T-cell (primary cell): ENCODE data around the gene NKX2-3. TPM values are rescaled to one million over a fixed set of nuclear protein-coding genes. Genes with fewer than 3 reads are reported as not detected.

Experiments used
- ATAC-seq, 4 experiments: fragments of 200-7000 bp in 3 of 4; fragments of 150-1000 bp in 1 of 4; cut with Tn5 transposase; replicated peaks in 1 of 4; 1 replicate in 3 of 4; 2 replicates in 1 of 4; pipeline ENCODE4 v1.10.0; 2021; ENCODE audit warnings: moderate library complexity in 3 of 4, mild to moderate bottlenecking in 2 of 4, moderate number of reproducible peaks in 1 of 4
- CTCF ChIA-PET, 2 donors: fragments of 300-600 bp; sonication (Branson Sonifier 250); formaldehyde crosslinking; loops; one replicate each; lab custom pipeline; 2022; ENCODE audit warnings: antibody characterized with exemption in 2 of 2; lab: Charles Lee
- POLR2A ChIA-PET, 2 donors: fragments of 300-600 bp; sonication (Branson Sonifier 250); formaldehyde crosslinking; loops; one replicate each; lab custom pipeline; 2022; ENCODE audit warnings: antibody characterized with exemption in 2 of 2; lab: Charles Lee
- DNase-seq, 35 experiments: peaks; one replicate each; pipeline versions ENCODE4 v3.0.0 to v3.0.0-alpha.2; 2013 to 2023
- H3K27ac ChIP-seq: one replicate; pipeline ENCODE4 v1.5.1; 2013; ENCODE audit warnings: low read length
- H3K27me3 ChIP-seq, 2 experiments: replicated peaks in 1 of 2; 1 replicate in 1 of 2; 2 replicates in 1 of 2; pipeline versions ENCODE4 v1.6.1 to v1.7.0; 2013; ENCODE audit warnings: low read length in 1 of 2, mixed read lengths in 1 of 2; ENCODE audit not compliant: control insufficient read depth in 2 of 2, insufficient read depth in 2 of 2; ENCODE audit errors: extremely low read depth in 1 of 2
- H3K36me3 ChIP-seq, 2 donors: 1 replicate in 1 of 2; 2 replicates in 1 of 2; pipeline versions ENCODE4 v1.6.1 to v1.7.0; 2013; ENCODE audit warnings: low read length in 1 of 2; ENCODE audit not compliant: control insufficient read depth in 2 of 2, insufficient read depth in 1 of 2; ENCODE audit errors: extremely low read depth in 1 of 2
- H3K4me1 ChIP-seq, 2 experiments: 1 replicate in 1 of 2; 2 replicates in 1 of 2; pipeline versions ENCODE4 v1.6.1 to v1.7.0; 2013; ENCODE audit warnings: low read length in 2 of 2, mixed read lengths in 1 of 2; ENCODE audit not compliant: insufficient read depth in 2 of 2, control insufficient read depth in 1 of 2; ENCODE audit errors: extremely low read depth in 1 of 2
- H3K4me3 ChIP-seq, 2 donors: 1 replicate in 1 of 2; 2 replicates in 1 of 2; pipeline versions ENCODE4 v1.5.1 to v1.7.0; 2013; ENCODE audit warnings: mild to moderate bottlenecking in 2 of 2, low read length in 1 of 2, moderate library complexity in 1 of 2; ENCODE audit not compliant: control insufficient read depth in 1 of 2; ENCODE audit errors: extremely low read depth in 1 of 2
- H3K9me3 ChIP-seq: 2 replicates; pipeline ENCODE4 v1.7.0; 2013
- H3K27ac Mint-ChIP-seq, 2 donors: one replicate each; pipeline ENCODE4 v1.8.0; 2020 to 2021; ENCODE audit warnings: mild to moderate bottlenecking in 2 of 2, mixed read lengths in 2 of 2
- H3K27me3 Mint-ChIP-seq, 2 donors: one replicate each; pipeline ENCODE4 v1.8.0; 2021 to 2022; ENCODE audit warnings: mixed read lengths in 2 of 2
- H3K36me3 Mint-ChIP-seq: one replicate; pipeline ENCODE4 v1.8.0; 2021; ENCODE audit warnings: mixed read lengths
- H3K4me1 Mint-ChIP-seq, 3 donors: one replicate each; pipeline ENCODE4 v1.8.0; 2020 to 2022; ENCODE audit warnings: mixed read lengths in 3 of 3, mild to moderate bottlenecking in 1 of 3
- H3K4me3 Mint-ChIP-seq, 3 donors: one replicate each; pipeline ENCODE4 v1.8.0; 2020 to 2022; ENCODE audit warnings: mild to moderate bottlenecking in 3 of 3, mixed read lengths in 3 of 3, moderate library complexity in 3 of 3
- H3K9me3 Mint-ChIP-seq, 3 donors: one replicate each; pipeline ENCODE4 v1.8.0; 2020 to 2022; ENCODE audit warnings: mixed read lengths in 3 of 3
- WGBS: methylation state at CpG from one replicate; pipeline ENCODE4 v1.1.5; 2013; ENCODE audit warnings: missing lambda C conversion rate; ENCODE audit not compliant: insufficient coverage; 5-methylcytosine and 5-hydroxymethylcytosine counted together
- total RNA-seq, 35 experiments: library from RNA in 6 of 35; stranded (reverse) in 6 of 35; fragments of 120-200 nt in 1 of 35; gene quantifications; one replicate each; pipeline versions ENCODE4 v1.2.1 to v1.2.4 and lab custom pipeline; 2013 to 2026

Gene NKX2-3
- total RNA-seq, 5 donors from 2014 or later (not counting 1 experiment from before 2014, with no cell fraction given): 0.15 TPM; not detected in 4

DNA sequence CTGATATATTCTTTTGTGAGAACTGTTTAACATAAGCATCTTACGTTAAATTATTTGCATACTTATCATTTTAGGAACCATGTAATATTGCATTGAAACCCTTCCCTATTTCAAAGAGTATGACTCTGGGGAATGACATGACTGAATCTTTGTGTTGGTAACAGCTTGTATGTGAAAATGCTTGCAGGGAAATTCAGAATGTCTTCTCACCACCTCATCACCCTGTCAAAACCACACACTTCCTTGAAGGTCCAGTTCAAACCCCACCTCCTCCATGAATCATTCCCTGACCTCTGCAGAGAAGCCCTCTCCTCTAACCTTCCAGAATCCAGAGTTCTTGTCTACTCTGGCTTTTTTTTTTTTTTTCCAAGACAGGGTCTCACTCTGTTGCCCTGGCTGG, 26.3 kb upstream of the NKX2-3 start:
- ChIA-PET CTCF (no interaction called here), POLR2A (no interaction called here)
- Histone ChIP-seq H3K4me3 (no peak overlapping the region), H3K27me3 (no peaks in the 10 kb centered on the region), H3K36me3 (no peaks in the 10 kb centered on the region), H3K27ac (no peak overlapping the region), H3K4me1 (no peaks in the 10 kb centered on the region), H3K9me3 (no peaks in the 10 kb centered on the region)
- no peak for ATAC-seq
- Mint-ChIP-seq H3K4me3 (no peak overlapping the region), H3K36me3 (no peaks in the 10 kb centered on the region), H3K9me3 (peaks cover 0 to 8% (median 0%) of the 10 kb centered on the region in 3 donors), H3K4me1 (no peaks in the 10 kb centered on the region), H3K27me3 (peaks cover 40 to 41% of the 10 kb centered on the region in 2 donors), H3K27ac (no peak overlapping the region)
- no peak for DNase-seq
- WGBS: no CpG with 5 or more reads among the region's 1 CpG

DNA sequence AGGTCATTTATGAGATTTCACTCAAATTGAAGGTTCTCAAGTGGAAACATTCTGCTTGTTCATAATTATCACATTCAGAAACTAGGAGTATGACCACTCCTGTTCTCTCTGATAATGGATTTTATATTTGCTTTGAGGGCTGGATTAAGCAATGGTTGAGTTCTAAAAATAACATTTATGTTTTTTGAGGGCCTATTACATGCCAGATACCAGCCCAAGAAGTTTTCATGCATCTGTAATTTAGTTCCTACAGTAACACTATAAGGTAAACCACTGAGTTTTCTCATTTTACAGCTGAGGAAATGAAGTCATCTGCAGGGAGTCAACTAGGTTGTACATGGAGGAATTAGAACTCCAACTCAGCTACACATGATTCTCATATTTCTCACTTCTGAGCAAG, 25.5 kb upstream of the NKX2-3 start:
- H3K27me3 ChIP-seq: no peaks in the 10 kb centered on the region
- no peaks in the 10 kb centered on the region for H3K36me3 ChIP-seq
- H3K4me1 ChIP-seq: no peaks in the 10 kb centered on the region
- Mint-ChIP-seq H3K27me3 (peaks cover 42 to 49% of the 10 kb centered on the region in 2 donors), H3K4me1 (no peaks in the 10 kb centered on the region), H3K4me3 (no peak overlapping the region), H3K27ac (no peak overlapping the region), H3K36me3 (no peaks in the 10 kb centered on the region), H3K9me3 (peaks cover 0 to 8% (median 0%) of the 10 kb centered on the region in 3 donors)
- H3K9me3 ChIP-seq: no peaks in the 10 kb centered on the region
- H3K4me3 ChIP-seq: no peak overlapping the region
- DNase-seq (no peak), ATAC-seq (no peak)
- CTCF ChIA-PET: no interaction called here
- no peak overlapping the region for H3K27ac ChIP-seq
- POLR2A ChIA-PET: no interaction called here

DNA sequence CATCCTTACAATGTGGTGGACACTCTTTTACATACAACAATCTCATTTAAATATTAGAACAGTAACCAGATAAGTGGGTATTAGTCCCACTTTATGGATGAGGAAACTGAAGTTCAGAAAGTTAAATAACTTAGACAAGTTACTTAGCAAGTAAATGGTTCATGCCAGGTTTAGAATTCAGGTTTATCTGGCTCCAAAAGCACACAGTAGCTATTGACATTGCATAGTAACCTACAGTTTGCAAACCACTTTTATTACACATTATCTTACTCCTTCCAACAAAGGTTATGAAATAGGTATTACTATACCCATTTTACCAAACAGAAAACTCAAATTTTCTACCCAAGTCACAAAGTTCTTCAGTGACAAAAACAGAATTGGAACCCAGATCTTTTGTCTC, 19.7 kb upstream of the NKX2-3 start:
- ChIA-PET POLR2A (no interaction called here), CTCF (no interaction called here)
- no peaks in the 10 kb centered on the region for H3K36me3 ChIP-seq
- Mint-ChIP-seq H3K9me3 (peaks cover 0 to 8% (median 0%) of the 10 kb centered on the region in 3 donors), H3K27ac (no peak overlapping the region), H3K4me1 (no peaks in the 10 kb centered on the region), H3K4me3 (no peak overlapping the region), H3K27me3 (peaks cover 48 to 58% of the 10 kb centered on the region in 2 donors), H3K36me3 (no peaks in the 10 kb centered on the region)
- no peaks in the 10 kb centered on the region for H3K4me1 ChIP-seq
- H3K4me3 ChIP-seq: no peak overlapping the region
- DNase-seq: no peak
- ATAC-seq: no peak
- H3K27ac ChIP-seq: no peak overlapping the region
- H3K27me3 ChIP-seq: peaks cover 0 to 3% of the 10 kb centered on the region in 2 experiments
- no peaks in the 10 kb centered on the region for H3K9me3 ChIP-seq

DNA sequence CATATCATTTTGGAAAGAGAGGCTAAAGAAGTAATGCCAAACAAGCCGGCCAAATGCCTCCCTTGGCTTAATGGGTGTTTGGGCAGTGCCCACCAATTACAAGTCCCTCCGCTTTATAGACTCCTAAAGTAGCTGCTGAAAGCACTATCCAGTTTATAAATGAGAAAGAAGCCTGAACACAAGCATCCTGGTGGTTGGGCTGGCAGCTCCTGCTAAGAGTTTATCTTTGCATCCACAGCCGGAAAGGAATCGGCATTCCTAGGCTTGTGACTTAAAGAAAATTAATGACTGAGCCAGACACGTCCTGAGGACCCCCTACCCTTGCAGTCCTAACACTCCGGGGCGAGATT, 13.1 kb upstream of the NKX2-3 start:
- H3K9me3 Mint-ChIP-seq: no peaks in the 10 kb centered on the region
- Histone ChIP-seq H3K9me3 (no peaks in the 10 kb centered on the region), H3K27me3 (peaks cover 0 to 54% of the 10 kb centered on the region in 2 experiments), H3K27ac (no peak overlapping the region), H3K36me3 (no peaks in the 10 kb centered on the region), H3K4me3 (no peak overlapping the region), H3K4me1 (peaks cover 0 to 3% of the 10 kb centered on the region in 2 experiments)
- ATAC-seq (no peak), DNase-seq (no peak)
- no peak overlapping the region for H3K27ac Mint-ChIP-seq
- ChIA-PET POLR2A (no interaction called here), CTCF (no interaction called here)
- H3K4me1 Mint-ChIP-seq: peaks cover 6 to 7% (median 7%) of the 10 kb centered on the region in 3 donors
- no peak overlapping the region for H3K4me3 Mint-ChIP-seq
- 77% methylated on average over 4 of the region's 7 CpGs for WGBS
- peaks cover 46 to 66% of the 10 kb centered on the region in 2 donors for H3K27me3 Mint-ChIP-seq
- H3K36me3 Mint-ChIP-seq: no peaks in the 10 kb centered on the region

DNA sequence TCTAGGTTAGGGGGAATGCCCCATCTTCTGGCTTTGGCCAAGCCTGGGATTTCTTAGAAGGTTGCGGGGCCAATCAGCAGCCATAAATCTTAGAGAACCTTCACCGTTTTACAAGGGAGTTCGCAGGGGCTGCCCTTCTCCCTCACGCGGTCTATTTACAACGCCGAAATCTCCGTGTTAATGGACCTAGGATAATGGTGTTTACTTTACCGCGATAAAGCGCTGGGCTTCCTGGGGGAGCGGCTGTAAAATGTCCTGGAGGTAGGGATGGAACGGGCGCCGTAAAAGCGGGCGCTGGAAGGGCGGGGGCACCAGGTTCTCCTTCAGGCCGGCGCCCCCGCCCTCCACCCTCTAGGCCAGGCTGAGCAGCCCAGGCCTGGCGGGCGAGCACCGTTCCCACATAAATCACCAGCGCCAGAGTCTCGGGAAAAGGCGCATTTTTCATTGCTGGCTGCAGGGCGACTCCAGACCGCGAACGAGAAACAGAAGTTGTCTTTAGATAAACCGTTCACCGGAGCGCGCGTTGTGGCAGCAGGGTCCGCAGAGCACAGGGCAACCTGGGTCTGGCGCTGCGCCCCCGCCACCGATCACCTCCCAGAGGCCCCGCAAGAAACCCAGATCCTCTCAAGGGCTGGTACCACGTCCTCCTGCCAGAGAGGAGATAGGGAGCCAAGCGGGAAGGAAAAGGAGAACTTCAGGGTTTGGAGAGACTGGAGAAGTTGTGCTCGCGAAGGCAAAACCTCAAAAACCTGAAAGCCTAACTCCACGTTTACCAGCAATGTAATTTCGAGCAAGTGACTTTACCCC, 12.5 kb upstream of the NKX2-3 start:
- H3K9me3 ChIP-seq: no peaks in the 10 kb centered on the region
- no peak overlapping the region for H3K27ac ChIP-seq
- Mint-ChIP-seq H3K9me3 (no peaks in the 10 kb centered on the region), H3K36me3 (no peaks in the 10 kb centered on the region), H3K27ac (no peak overlapping the region), H3K27me3 (peaks cover 48 to 72% of the 10 kb centered on the region in 2 donors), H3K4me3 (no peak overlapping the region), H3K4me1 (peaks cover 6 to 7% (median 7%) of the 10 kb centered on the region in 3 donors)
- no peak overlapping the region for H3K4me3 ChIP-seq
- H3K4me1 ChIP-seq: peaks cover 0 to 3% of the 10 kb centered on the region in 2 experiments
- DNase-seq (no peak), ATAC-seq (no peak)
- ChIA-PET POLR2A (no interaction called here), CTCF (no interaction called here)
- H3K27me3 ChIP-seq: peaks cover 0 to 57% of the 10 kb centered on the region in 2 experiments
- H3K36me3 ChIP-seq: no peaks in the 10 kb centered on the region
- 7% methylated on average over 38 of the region's 48 CpGs for WGBS

DNA sequence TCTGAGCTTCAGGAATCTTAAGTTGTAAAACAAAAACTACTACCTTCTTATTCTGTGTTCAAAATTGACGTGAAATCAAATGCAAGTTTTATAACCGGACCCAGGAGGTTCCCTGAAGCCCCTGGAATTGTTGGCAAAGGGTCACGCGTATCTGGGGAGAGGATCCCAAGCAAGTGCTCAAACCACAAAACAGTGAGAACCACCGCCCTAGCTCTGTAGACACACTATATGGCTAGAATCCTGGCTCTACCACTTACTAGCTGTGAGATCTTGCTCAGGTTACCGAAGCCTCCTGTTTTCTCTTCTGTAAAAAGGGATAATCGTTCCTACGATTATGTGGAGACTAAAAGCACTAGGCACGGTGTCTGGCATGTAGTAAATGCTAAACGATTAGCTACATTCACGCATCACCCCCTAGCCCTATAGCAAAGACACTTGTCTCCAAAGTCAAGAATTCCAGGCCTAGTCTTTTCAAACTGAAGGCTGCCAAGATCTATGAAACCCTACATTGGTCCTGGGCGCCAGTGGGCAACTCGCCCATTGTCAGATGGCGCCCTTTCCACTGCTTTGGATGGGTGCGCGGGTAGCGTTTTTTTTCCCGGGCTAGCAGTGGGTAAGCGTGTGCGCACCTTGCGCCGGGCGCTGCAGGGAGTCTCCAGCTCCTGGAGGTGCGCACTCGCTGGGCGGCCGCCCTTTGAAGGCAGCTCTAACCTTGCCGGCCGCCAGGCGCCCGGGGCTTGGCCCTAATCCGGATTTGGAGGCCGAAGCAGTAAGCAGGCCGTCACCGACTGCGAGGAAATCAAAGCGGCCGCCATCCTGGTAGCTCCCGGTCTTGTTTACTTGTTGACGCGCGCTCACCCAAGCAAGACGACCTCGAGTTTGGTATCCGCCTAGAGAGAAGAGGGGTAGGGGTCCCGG, 11.6 kb upstream of the NKX2-3 start:
- 90% methylated on average over 42 of the region's 46 CpGs for WGBS
- H3K36me3 ChIP-seq: no peaks in the 10 kb centered on the region
- CTCF ChIA-PET: no interaction called here
- H3K27me3 Mint-ChIP-seq: peaks cover 54 to 76% of the 10 kb centered on the region in 2 donors
- DNase-seq (no peak), ATAC-seq (no peak)
- no peaks in the 10 kb centered on the region for H3K9me3 Mint-ChIP-seq
- peaks cover 0 to 61% of the 10 kb centered on the region in 2 experiments for H3K27me3 ChIP-seq
- no peaks in the 10 kb centered on the region for H3K36me3 Mint-ChIP-seq
- peaks cover 0 to 3% of the 10 kb centered on the region in 2 experiments for H3K4me1 ChIP-seq
- H3K27ac ChIP-seq: no peak overlapping the region
- no peak overlapping the region for H3K4me3 ChIP-seq
- POLR2A ChIA-PET: no interaction called here
- no peak overlapping the region for H3K4me3 Mint-ChIP-seq
- peaks cover 6 to 7% (median 7%) of the 10 kb centered on the region in 3 donors for H3K4me1 Mint-ChIP-seq
- H3K9me3 ChIP-seq: no peaks in the 10 kb centered on the region
- no peak overlapping the region for H3K27ac Mint-ChIP-seq
